Gastrocnemius medialis (tissue), 4 donors: ENCODE data around the gene SERPINE3.

Experiments
- CTCF ChIP-seq, 5 experiments: fragments of 450-650 bp in 3 of 5; fragments of 200-600 bp in 2 of 5; sonication (generic) in 2 of 5; IDR thresholded peaks in 4 of 5; conservative IDR thresholded peaks in 1 of 5; 1 replicate in 4 of 5; 2 replicates in 1 of 5; pipeline ENCODE4 v1.5.1; 2016 to 2019; ENCODE audit warnings: antibody characterized with exemption in 5 of 5, mild to moderate bottlenecking in 3 of 5, moderate library complexity in 3 of 5
- POLR2A ChIP-seq, 2 donors: fragments of 450-650 bp; IDR thresholded peaks; one replicate each; pipeline ENCODE4 v1.6.1; 2017; ENCODE audit warnings: antibody characterized with exemption in 2 of 2, mild to moderate bottlenecking in 2 of 2, moderate library complexity in 2 of 2

- TF ChIP-seq CTCF (IDR thresholded peaks at IDR 0.05 in 4 of 5, conservative IDR thresholded peaks at IDR 0.05 in 1 of 5) (no peak), POLR2A (IDR thresholded peaks at IDR 0.05) (no peak)
Measured at GRCh38 chr13:51405176-51405575, 65.7 kb downstream of the SERPINE3 start.
